Testis (tissue), 3 donors: ENCODE measurements around the gene TMEM87B. TPM values are rescaled to one million over a fixed set of nuclear protein-coding genes. Genes with fewer than 3 reads are reported as not detected.

Experiments
- DNase-seq: peaks from one replicate; pipeline ENCODE4 v3.0.0-alpha.2; 2019
- H3K27ac ChIP-seq, 2 donors: fragments of 200-600 bp; sonication (generic); one replicate each; pipeline ENCODE4 v1.5.1; 2019
- H3K27me3 ChIP-seq: fragments of 200-600 bp; sonication (generic); one replicate; pipeline ENCODE4 v1.5.1; 2019
- H3K36me3 ChIP-seq: fragments of 200-600 bp; sonication (generic); one replicate; pipeline ENCODE4 v1.5.1; 2017; ENCODE audit warnings: low read depth; ENCODE audit errors: missing control alignments
- H3K4me1 ChIP-seq: fragments of 200-600 bp; sonication (generic); one replicate; pipeline ENCODE4 v1.5.1; 2019
- H3K4me3 ChIP-seq, 2 donors: fragments of 200-600 bp; sonication (generic); one replicate each; pipeline ENCODE4 v1.5.1; 2017 to 2019
- H3K9me3 ChIP-seq: fragments of 200-600 bp; sonication (generic); one replicate; pipeline ENCODE4 v1.5.1; 2017
- CTCF ChIP-seq, 3 experiments: fragments of 450-650 bp in 2 of 3; fragments of 200-600 bp in 1 of 3; sonication (generic) in 1 of 3; IDR thresholded peaks; one replicate each; pipeline ENCODE4 v1.5.1; 2016 to 2019; ENCODE audit warnings: antibody characterized with exemption in 3 of 3, mild to moderate bottlenecking in 2 of 3, moderate library complexity in 1 of 3
- POLR2A ChIP-seq: fragments of 450-650 bp; IDR thresholded peaks from one replicate; pipeline ENCODE4 v1.6.1; 2017; ENCODE audit warnings: antibody characterized with exemption, mild to moderate bottlenecking, moderate library complexity
- WGBS, 2 donors: methylation state at CpG; one replicate each; pipeline ENCODE4 v1.1.5; 2018; 5-methylcytosine and 5-hydroxymethylcytosine counted together
- intact Hi-C: fragments of 100-400 bp; cut with DNase I; formaldehyde crosslinking; loops from one replicate; pipeline ENCODE4 v1.15.1; 2023; ENCODE audit warnings: low total_unique reads
- polyA plus RNA-seq: library from polyadenylated mRNA; stranded (reverse); fragments of 350-450 nt; fragmentation: Illumina TruSeq; extraction: RNeasy Lipid Tissue Mini Kit (QIAGEN cat#74804); gene quantifications from one replicate; pipeline ENCODE4 v1.2.3, GENCODE V29; 2014; ENCODE audit warnings: low read depth, low replicate concordance; ENCODE audit not compliant: insufficient read depth
- total RNA-seq, 2 donors: library from RNA; depleted of rRNA; stranded (reverse); fragments of >200 nt; gene quantifications; one replicate each; pipeline ENCODE4 v1.2.3, GENCODE V29; 2016

TMEM87B gene
- total and polyA plus RNA-seq, 3 donors from 2014 or later, result 12.9 to 22.6 (median 13.2) TPM

- 83% methylated on average over 17 of the region's 17 CpGs for WGBS, 2 donors
- intact Hi-C loops, result no loop called here
- TF ChIP-seq CTCF (IDR thresholded peaks at IDR 0.05), result no peak
- DNase-seq, result peak; percentile 8
- Histone ChIP-seq H3K4me3 (no peak overlapping the region), H3K27ac (no peak overlapping the region), H3K4me1 (no peaks in the 10 kb centered on the region), H3K27me3 (no peaks in the 10 kb centered on the region), H3K9me3 (no peaks in the 10 kb centered on the region), H3K36me3 (no peaks in the 10 kb centered on the region)
Observed at GRCh38 chr2:112147382-112148168, 92.5 kb downstream of the TMEM87B start.

GRCh38 chr2:112148477-112148876 lies 93.4 kb downstream of the TMEM87B start:
- Histone ChIP-seq H3K9me3 (no peaks in the 10 kb centered on the region), H3K27ac (no peak overlapping the region), H3K36me3 (no peaks in the 10 kb centered on the region), H3K27me3 (no peaks in the 10 kb centered on the region), H3K4me3 (no peak overlapping the region), H3K4me1 (no peaks in the 10 kb centered on the region)
- peak; percentile 1 for DNase-seq
- no peak for TF ChIP-seq POLR2A
- TF ChIP-seq CTCF (IDR thresholded peaks at IDR 0.05), result no peak
- intact Hi-C loops, result no loop called here
- WGBS, 2 donors, result 85% methylated on average over 2 of the region's 2 CpGs; no CpG with 5 or more reads in 1 of the 2 donors

GRCh38 chr2:112149194-112149593 lies 94.1 kb downstream of the TMEM87B start:
- Histone ChIP-seq H3K4me1 (no peaks in the 10 kb centered on the region), H3K27ac (no peak overlapping the region), H3K9me3 (no peaks in the 10 kb centered on the region), H3K27me3 (no peaks in the 10 kb centered on the region), H3K36me3 (no peaks in the 10 kb centered on the region), H3K4me3 (no peak overlapping the region)
- DNase-seq, result peak; percentile 3
- intact Hi-C loops, result no loop called here
- WGBS, 2 donors, result 76 to 80% methylated on average over 1 to 5 of the region's 5 CpGs
- TF ChIP-seq POLR2A, result no peak
- no peak for TF ChIP-seq CTCF (IDR thresholded peaks at IDR 0.05)

- no peak for DNase-seq
- WGBS, 2 donors, result 87 to 91% methylated on average over 7 of the region's 7 CpGs
- no peak overlapping the region for H3K4me3 ChIP-seq
- no peaks in the 10 kb centered on the region for H3K36me3 ChIP-seq
- no peaks in the 10 kb centered on the region for H3K27me3 ChIP-seq
- intact Hi-C loops, result no loop called here
- no peak overlapping the region for H3K27ac ChIP-seq
- TF ChIP-seq CTCF (IDR thresholded peaks at IDR 0.05), result no peak
- no peak for TF ChIP-seq POLR2A
- no peaks in the 10 kb centered on the region for H3K9me3 ChIP-seq
- H3K4me1 ChIP-seq, result no peaks in the 10 kb centered on the region
Observed at GRCh38 chr2:112149866-112150435, 94.9 kb downstream of the TMEM87B start.
